Nephron progenitor cell (in vitro differentiated cells): ENCODE measurements around the gene NAIF1.

ENCODE experiments used
- DNase-seq: peaks from one replicate; pipeline ENCODE4 v3.0.0; 2021
- H3K27ac Mint-ChIP-seq: 2 replicates; pipeline ENCODE4 v1.8.0; 2021; ENCODE audit warnings: mild to moderate bottlenecking, moderate library complexity, mixed read lengths
- H3K27me3 Mint-ChIP-seq: 2 replicates; pipeline ENCODE4 v1.8.0; 2021; ENCODE audit warnings: mild to moderate bottlenecking, low read depth, mixed read lengths; ENCODE audit not compliant: poor library complexity
- H3K36me3 Mint-ChIP-seq: 2 replicates; pipeline ENCODE4 v1.8.0; 2021; ENCODE audit warnings: low read depth, mixed read lengths
- H3K4me1 Mint-ChIP-seq: 2 replicates; pipeline ENCODE4 v1.8.0; 2021; ENCODE audit warnings: mixed read lengths
- H3K4me3 Mint-ChIP-seq: 2 replicates; pipeline ENCODE4 v1.8.0; 2021; ENCODE audit warnings: mild to moderate bottlenecking, moderate library complexity, mixed read lengths
- H3K9me3 Mint-ChIP-seq: 2 replicates; pipeline ENCODE4 v1.8.0; 2021; ENCODE audit warnings: mild to moderate bottlenecking, moderate library complexity, mixed read lengths
- CTCF ChIP-seq: fragments of 200-600 bp; sonication (generic); IDR thresholded peaks from 2 replicates; pipeline ENCODE4 v1.5.0; 2021; ENCODE audit warnings: antibody characterized with exemption

The NAIF1 gene

GRCh38 chr9:128059365-128059983 is 7.6 kb downstream of the NAIF1 start:
- H3K4me3 Mint-ChIP-seq = no peak overlapping the region
- H3K9me3 Mint-ChIP-seq = no peaks in the 10 kb centered on the region
- no peaks in the 10 kb centered on the region for H3K27me3 Mint-ChIP-seq
- DNase-seq = no peak
- TF ChIP-seq CTCF = no peak
- no peak overlapping the region for H3K27ac Mint-ChIP-seq
- H3K36me3 Mint-ChIP-seq = peaks cover 8% of the 10 kb centered on the region
- H3K4me1 Mint-ChIP-seq = peaks cover 45% of the 10 kb centered on the region

- H3K4me3 Mint-ChIP-seq = no peak overlapping the region
- no peaks in the 10 kb centered on the region for H3K27me3 Mint-ChIP-seq
- peaks cover 8% of the 10 kb centered on the region for H3K36me3 Mint-ChIP-seq
- no peak for TF ChIP-seq CTCF
- no peaks in the 10 kb centered on the region for H3K9me3 Mint-ChIP-seq
- H3K4me1 Mint-ChIP-seq = peaks cover 57% of the 10 kb centered on the region
- no peak for DNase-seq
- peak overlapping the region; percentile 79 for H3K27ac Mint-ChIP-seq
These were observed 9.3 kb downstream of the NAIF1 start for GRCh38 chr9:128057724-128058409.

- H3K4me3 Mint-ChIP-seq = no peak overlapping the region
- no peak for DNase-seq
- H3K9me3 Mint-ChIP-seq = no peaks in the 10 kb centered on the region
- TF ChIP-seq CTCF = no peak
- peaks cover 8% of the 10 kb centered on the region for H3K36me3 Mint-ChIP-seq
- H3K27ac Mint-ChIP-seq = peak overlapping the region; percentile 79
- no peaks in the 10 kb centered on the region for H3K27me3 Mint-ChIP-seq
- H3K4me1 Mint-ChIP-seq = peaks cover 53% of the 10 kb centered on the region
These were observed 10.0 kb downstream of the NAIF1 start for GRCh38 chr9:128056887-128057723.

- Mint-ChIP-seq H3K27me3 (no peaks in the 10 kb centered on the region), H3K9me3 (no peaks in the 10 kb centered on the region), H3K4me1 (peaks cover 45% of the 10 kb centered on the region), H3K36me3 (peaks cover under 1% of the 10 kb centered on the region), H3K27ac (no peak overlapping the region), H3K4me3 (no peak overlapping the region)
- TF ChIP-seq CTCF = no peak
- no peak for DNase-seq
These were observed 11.0 kb downstream of the NAIF1 start for GRCh38 chr9:128056086-128056485.

- TF ChIP-seq CTCF = no peak
- no peak for DNase-seq
- Mint-ChIP-seq H3K4me1 (peaks cover 48% of the 10 kb centered on the region), H3K4me3 (no peak overlapping the region), H3K9me3 (no peaks in the 10 kb centered on the region), H3K36me3 (no peaks in the 10 kb centered on the region), H3K27me3 (no peaks in the 10 kb centered on the region), H3K27ac (no peak overlapping the region)
These were observed 11.6 kb downstream of the NAIF1 start for GRCh38 chr9:128055344-128056040.
